Neural progenitor cell (in vitro differentiated cells): ENCODE data around the gene ARVCF. TPM values are rescaled to one million over a fixed set of nuclear protein-coding genes. Genes with fewer than 3 reads are reported as not detected.

ENCODE experiments used
- DNase-seq: peaks from one replicate; pipeline ENCODE4 v3.0.0-alpha.2; 2016; ENCODE audit warnings: low spot score
- H2AFZ ChIP-seq: fragments of 200-600 bp; sonication (generic); replicated peaks from 2 replicates; pipeline ENCODE4 v1.6.1; 2016; ENCODE audit warnings: antibody characterized with exemption
- H3F3A ChIP-seq: fragments of 200-600 bp; sonication (generic); 2 replicates; pipeline ENCODE4 v1.6.1; 2016; ENCODE audit warnings: antibody characterized with exemption, low read depth
- H3K27ac ChIP-seq: fragments of 200-600 bp; sonication (generic); 2 replicates; pipeline ENCODE4 v1.5.1; 2016; ENCODE audit warnings: mild to moderate bottlenecking
- H3K27me3 ChIP-seq: fragments of 200-600 bp; sonication (generic); 2 replicates; pipeline ENCODE4 v1.6.1; 2016; ENCODE audit warnings: mild to moderate bottlenecking, moderate library complexity
- H3K36me3 ChIP-seq: fragments of 200-600 bp; sonication (generic); 2 replicates; pipeline ENCODE4 v1.5.1; 2016
- H3K4me1 ChIP-seq: fragments of 200-600 bp; sonication (generic); 2 replicates; pipeline ENCODE4 v1.6.1; 2016; ENCODE audit warnings: mixed run types
- H3K4me2 ChIP-seq: fragments of 200-600 bp; sonication (generic); 2 replicates; pipeline ENCODE4 v1.6.1; 2016
- H3K4me3 ChIP-seq: fragments of 200-600 bp; sonication (generic); 2 replicates; pipeline ENCODE4 v1.5.1; 2016
- H3K79me2 ChIP-seq: fragments of 200-600 bp; sonication (generic); 2 replicates; pipeline ENCODE4 v1.6.1; 2016; ENCODE audit warnings: low read depth
- H3K9ac ChIP-seq: fragments of 200-600 bp; sonication (generic); 2 replicates; pipeline ENCODE4 v1.6.1; 2016
- H3K9me3 ChIP-seq: fragments of 200-600 bp; sonication (generic); 2 replicates; pipeline ENCODE4 v1.5.1; 2016; ENCODE audit warnings: low read depth
- H4K20me1 ChIP-seq: fragments of 200-600 bp; sonication (generic); 2 replicates; pipeline ENCODE4 v1.6.1; 2016; ENCODE audit warnings: low read depth
- H3K27ac Mint-ChIP-seq: 3 replicates; pipeline ENCODE4 v1.8.0; 2021; ENCODE audit warnings: mixed read lengths
- H3K27me3 Mint-ChIP-seq: 2 replicates; pipeline ENCODE4 v1.8.0; 2022; ENCODE audit warnings: low read depth, mild to moderate bottlenecking, inconsistent platforms, moderate library complexity, mixed read lengths; ENCODE audit not compliant: insufficient read depth
- H3K36me3 Mint-ChIP-seq: 3 replicates; pipeline ENCODE4 v1.8.0; 2021; ENCODE audit warnings: mixed read lengths
- H3K4me1 Mint-ChIP-seq: 3 replicates; pipeline ENCODE4 v1.8.0; 2021; ENCODE audit warnings: mixed read lengths
- H3K4me3 Mint-ChIP-seq: 3 replicates; pipeline ENCODE4 v1.8.0; 2021; ENCODE audit warnings: mild to moderate bottlenecking, moderate library complexity, mixed read lengths
- H3K9me3 Mint-ChIP-seq: 3 replicates; pipeline ENCODE4 v1.8.0; 2020; ENCODE audit warnings: mixed read lengths
- CTCF ChIP-seq: fragments of 200-600 bp; sonication (generic); IDR thresholded peaks from 2 replicates; pipeline ENCODE4 v1.5.1; 2017; ENCODE audit warnings: antibody characterized with exemption, mild to moderate bottlenecking
- EZH2 ChIP-seq: fragments of 200-600 bp; sonication (generic); IDR thresholded peaks from 2 replicates; pipeline ENCODE4 v1.6.1; 2017; ENCODE audit warnings: antibody characterized with exemption, mild to moderate bottlenecking, moderate library complexity
- EZH2phosphoT487 ChIP-seq: fragments of 200-600 bp; sonication (generic); IDR thresholded peaks from 2 replicates; pipeline ENCODE4 v1.6.1; 2017; ENCODE audit warnings: antibody characterized with exemption
- total RNA-seq: library from RNA; depleted of rRNA; stranded (reverse); fragments of >200 nt; gene quantifications from 2 replicates; pipeline ENCODE4 v1.2.3, GENCODE V29; 2015; ENCODE audit warnings: low replicate concordance

The ARVCF gene
- total RNA-seq, 1 donor from 2014 or later: 35.4 TPM

- H3K4me1 Mint-ChIP-seq: peaks cover 30% of the 10 kb centered on the region
Observed at GRCh38 chr22:19965771-19966709, 50.6 kb downstream of the ARVCF start.

GRCh38 chr22:19964701-19965386, 51.8 kb downstream of the ARVCF start:
- H3K9me3 ChIP-seq: no peaks in the 10 kb centered on the region
- no peak overlapping the region for H3K4me3 ChIP-seq
- no peak for TF ChIP-seq EZH2phosphoT487
- no peak for TF ChIP-seq EZH2
- no peak for TF ChIP-seq CTCF
- Mint-ChIP-seq H3K27me3 (peaks cover 2% of the 10 kb centered on the region), H3K9me3 (no peaks in the 10 kb centered on the region), H3K4me3 (no peak overlapping the region), H3K27ac (no peak overlapping the region), H3K4me1 (peaks cover 34% of the 10 kb centered on the region), H3K36me3 (no peaks in the 10 kb centered on the region)
- H3K27me3 ChIP-seq: no peaks in the 10 kb centered on the region
- no peak overlapping the region for H3K27ac ChIP-seq
- DNase-seq: no peak
- no peak overlapping the region for H3K9ac ChIP-seq
- H3K79me2 ChIP-seq: no peaks in the 10 kb centered on the region
- H2AFZ ChIP-seq: no peak overlapping the region
- H3K36me3 ChIP-seq: no peaks in the 10 kb centered on the region
- peaks cover 5% of the 10 kb centered on the region for H3K4me1 ChIP-seq
- H3K4me2 ChIP-seq: no peak overlapping the region
- no peaks in the 10 kb centered on the region for H4K20me1 ChIP-seq
- H3F3A ChIP-seq: peaks cover 14% of the 10 kb centered on the region

More at GRCh38 chr22:19965771-19966709, 50.6 kb downstream of the ARVCF start:
- TF ChIP-seq EZH2 (no peak), CTCF (peak; percentile 72), EZH2phosphoT487 (no peak)
- no peak overlapping the region for H3K9ac ChIP-seq
- no peak overlapping the region for H3K27ac Mint-ChIP-seq
- H3K9me3 Mint-ChIP-seq: no peaks in the 10 kb centered on the region
- H3K27me3 ChIP-seq: no peaks in the 10 kb centered on the region
- no peaks in the 10 kb centered on the region for H3K79me2 ChIP-seq
- no peak overlapping the region for H2AFZ ChIP-seq
- peak; percentile 72 for DNase-seq
- no peak overlapping the region for H3K4me2 ChIP-seq
- peaks cover 3% of the 10 kb centered on the region for H3K4me1 ChIP-seq
- H3K36me3 Mint-ChIP-seq: peaks cover 1% of the 10 kb centered on the region
- peaks cover 4% of the 10 kb centered on the region for H4K20me1 ChIP-seq
- H3K27me3 Mint-ChIP-seq: peaks cover 5% of the 10 kb centered on the region
- H3F3A ChIP-seq: peaks cover 14% of the 10 kb centered on the region
- H3K4me3 ChIP-seq: no peak overlapping the region
- no peak overlapping the region for H3K4me3 Mint-ChIP-seq
- H3K27ac ChIP-seq: no peak overlapping the region
- H3K36me3 ChIP-seq: no peaks in the 10 kb centered on the region
- no peaks in the 10 kb centered on the region for H3K9me3 ChIP-seq

GRCh38 chr22:19963863-19964642, 52.6 kb downstream of the ARVCF start:
- no peak overlapping the region for H3K4me2 ChIP-seq
- no peak overlapping the region for H3K27ac Mint-ChIP-seq
- H3K36me3 Mint-ChIP-seq: no peaks in the 10 kb centered on the region
- DNase-seq: no peak
- H3K27me3 Mint-ChIP-seq: no peaks in the 10 kb centered on the region
- TF ChIP-seq EZH2 (no peak), CTCF (no peak), EZH2phosphoT487 (no peak)
- H3K9me3 ChIP-seq: no peaks in the 10 kb centered on the region
- no peaks in the 10 kb centered on the region for H3K36me3 ChIP-seq
- peaks cover 14% of the 10 kb centered on the region for H3F3A ChIP-seq
- H3K9ac ChIP-seq: no peak overlapping the region
- peaks cover 37% of the 10 kb centered on the region for H3K4me1 Mint-ChIP-seq
- no peaks in the 10 kb centered on the region for H3K27me3 ChIP-seq
- H3K4me3 Mint-ChIP-seq: no peak overlapping the region
- no peak overlapping the region for H2AFZ ChIP-seq
- H3K27ac ChIP-seq: no peak overlapping the region
- no peaks in the 10 kb centered on the region for H4K20me1 ChIP-seq
- H3K79me2 ChIP-seq: no peaks in the 10 kb centered on the region
- no peaks in the 10 kb centered on the region for H3K9me3 Mint-ChIP-seq
- H3K4me1 ChIP-seq: peaks cover 8% of the 10 kb centered on the region
- H3K4me3 ChIP-seq: no peak overlapping the region
